Stimulated activated CD8-positive, alpha-beta memory T cell treated with anti-CD3 and anti-CD28 coated beads, Interleukin-7, amount 100 ng/mL, for 1 hour (primary cell): ENCODE measurements around the gene FMN1.
"Not testable (repeated sequence)": the region's sequence is repeated elsewhere in the genome, so short reads cannot be mapped to it uniquely, and the experiment has no call there.

ENCODE experiments used
- DNase-seq, 2 donors: peaks; one replicate each; pipeline ENCODE4 v3.0.0-alpha.2; 2020; ENCODE audit warnings: low read depth in 2 of 2

The FMN1 gene

DNA sequence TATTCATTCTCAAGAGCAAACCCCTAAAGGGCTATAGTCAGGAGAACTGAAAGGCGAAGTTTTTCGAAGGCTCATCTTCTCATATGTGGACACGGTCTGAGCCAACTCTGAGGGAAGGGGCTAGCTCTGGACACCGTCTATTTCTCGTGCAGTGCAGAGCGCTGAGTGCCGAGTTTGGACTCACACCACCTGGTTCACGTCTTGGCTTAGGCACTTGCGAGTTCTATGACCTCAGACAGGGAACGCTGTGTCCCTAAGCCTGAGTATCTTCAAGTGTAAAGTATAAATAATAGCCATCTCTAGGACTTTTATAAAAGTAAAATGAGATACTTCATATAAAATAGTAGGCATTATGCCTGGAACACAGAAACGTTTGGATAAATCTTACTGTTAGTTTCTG, 223.7 kb downstream of the FMN1 start:
- DNase-seq: no peak

DNA sequence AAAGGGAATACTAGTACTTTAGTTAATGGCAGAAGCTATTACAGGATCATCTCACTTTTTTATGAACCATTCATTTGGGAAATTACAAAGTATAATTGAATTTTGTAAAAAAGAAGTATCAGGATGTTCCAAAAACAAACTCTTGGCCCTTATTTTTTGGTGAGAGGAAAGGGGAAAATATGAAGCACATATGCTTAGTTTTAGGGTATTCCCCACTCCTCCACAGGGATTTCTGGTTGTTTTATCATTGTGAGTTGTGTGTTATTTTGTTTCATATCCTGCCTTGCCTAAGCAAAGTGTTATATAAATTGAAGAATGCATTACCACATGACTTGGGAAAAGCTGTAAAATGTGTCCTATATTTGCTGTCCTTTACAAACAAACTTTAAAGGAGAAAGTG, 227.0 kb downstream of the FMN1 start:
- no peak for DNase-seq

DNA sequence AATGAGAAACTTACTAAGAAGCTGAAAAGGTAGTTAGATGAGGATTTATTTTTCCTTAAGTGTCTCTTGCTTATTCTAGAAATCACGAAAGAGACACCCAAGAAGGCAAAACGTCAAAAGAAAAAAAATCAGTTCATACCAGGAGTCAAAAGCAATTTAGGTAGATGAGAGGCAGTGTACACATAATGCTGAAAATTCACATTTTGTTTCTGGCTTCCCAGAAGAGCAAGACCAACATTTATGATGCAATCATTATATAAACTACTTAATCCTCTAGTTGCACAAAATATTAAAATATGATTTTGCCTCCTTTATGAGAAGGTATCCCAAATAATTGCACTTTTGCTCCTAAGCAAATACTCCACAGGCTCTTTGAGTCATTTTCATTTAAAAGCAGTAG, 228.0 kb downstream of the FMN1 start:
- no peak for DNase-seq

DNA sequence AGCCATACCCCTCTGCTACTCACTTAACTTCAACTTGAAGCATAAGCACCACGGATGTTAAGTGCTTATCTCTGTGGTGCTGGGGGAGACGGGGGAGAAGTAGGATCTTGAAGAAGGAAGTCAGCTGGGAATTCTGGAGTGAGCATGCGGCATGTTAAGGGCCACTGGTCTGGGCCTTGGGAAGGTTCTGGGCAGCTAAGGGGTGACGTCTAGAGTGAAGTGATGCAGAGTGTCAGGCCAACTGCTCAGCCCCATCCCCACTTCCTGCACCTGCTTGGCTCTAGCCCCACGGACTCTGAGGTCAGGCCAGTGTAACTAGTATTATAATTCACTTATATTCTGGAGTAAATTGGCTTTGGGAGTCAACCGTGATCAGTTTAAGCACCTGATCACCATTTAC, 228.6 kb downstream of the FMN1 start:
- DNase-seq: no peak

DNA sequence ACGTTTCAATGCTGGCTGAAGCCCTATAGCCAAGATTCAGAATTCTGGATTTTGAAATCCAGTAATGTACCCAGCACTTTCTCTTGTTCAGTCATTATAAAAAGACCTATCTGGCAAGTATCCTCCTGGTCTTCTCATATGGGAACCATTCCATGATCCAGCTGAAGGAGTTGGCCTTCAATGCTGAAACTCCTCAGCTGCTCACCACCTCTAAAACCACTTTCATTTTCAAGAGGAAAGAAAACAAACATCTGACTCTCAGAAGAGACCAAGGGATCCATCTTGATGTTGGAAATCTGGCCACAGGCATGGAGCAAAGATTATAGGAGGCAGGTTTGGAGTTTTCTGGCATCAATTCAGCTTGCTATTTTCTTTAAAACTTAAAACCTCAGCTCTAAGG, 235.4 kb downstream of the FMN1 start:
- DNase-seq: no peak

DNA sequence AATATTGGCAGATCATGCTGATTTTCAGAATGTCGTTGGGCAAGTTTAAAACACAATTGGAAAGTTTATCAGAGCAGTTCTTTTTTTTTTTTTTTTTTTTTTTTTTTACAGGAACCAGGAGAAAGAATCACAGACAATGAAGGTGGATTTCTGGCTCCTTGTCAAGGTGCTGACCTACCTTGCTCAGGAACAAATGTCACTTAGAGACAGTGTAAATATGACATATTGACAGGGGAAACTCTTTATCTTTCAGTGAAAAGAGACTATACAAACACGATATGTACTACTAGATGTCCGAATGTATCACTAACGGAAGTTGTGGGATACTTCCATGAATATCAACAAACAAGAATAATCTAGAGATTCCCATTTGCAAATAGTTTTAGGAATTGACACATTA, 237.3 kb downstream of the FMN1 start:
- no peak for DNase-seq

DNA sequence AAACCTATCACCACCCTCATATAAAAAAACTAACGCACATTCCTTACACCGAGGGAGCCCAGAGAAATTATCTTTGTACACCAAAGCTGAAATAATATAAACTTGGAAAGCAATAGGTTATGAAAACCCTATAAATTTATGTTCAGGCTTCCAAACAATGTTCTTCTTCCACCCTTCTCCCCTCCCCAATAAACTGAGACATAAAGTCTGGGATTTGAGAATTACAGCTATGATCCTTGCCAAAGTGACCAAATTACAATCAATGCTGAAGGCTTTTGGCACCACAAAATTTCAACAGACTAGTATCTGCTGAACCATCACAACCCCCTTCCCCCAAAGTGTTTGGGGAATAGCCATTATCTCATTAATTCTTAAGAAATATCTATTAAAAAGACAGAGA, 237.8 kb downstream of the FMN1 start:
- no peak for DNase-seq

DNA sequence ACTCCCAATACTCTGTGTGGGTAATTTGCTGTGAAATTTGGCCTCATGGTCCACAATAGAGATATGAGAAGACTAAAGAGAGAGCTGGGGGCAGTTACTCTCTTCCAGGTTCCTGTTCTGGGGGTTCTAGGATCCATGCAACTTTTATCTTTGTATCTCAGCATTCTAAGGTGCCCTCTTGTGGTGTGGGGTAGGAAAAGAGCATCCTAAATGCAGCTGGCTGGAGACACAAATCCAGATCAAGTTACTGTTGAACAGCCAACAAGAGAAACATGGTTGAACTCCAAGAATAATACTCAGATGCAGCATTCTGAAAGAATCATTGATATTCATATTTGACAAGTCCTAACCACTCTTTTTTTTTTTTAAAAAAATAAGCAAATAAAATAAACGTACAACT, 238.5 kb downstream of the FMN1 start:
- no peak for DNase-seq

DNA sequence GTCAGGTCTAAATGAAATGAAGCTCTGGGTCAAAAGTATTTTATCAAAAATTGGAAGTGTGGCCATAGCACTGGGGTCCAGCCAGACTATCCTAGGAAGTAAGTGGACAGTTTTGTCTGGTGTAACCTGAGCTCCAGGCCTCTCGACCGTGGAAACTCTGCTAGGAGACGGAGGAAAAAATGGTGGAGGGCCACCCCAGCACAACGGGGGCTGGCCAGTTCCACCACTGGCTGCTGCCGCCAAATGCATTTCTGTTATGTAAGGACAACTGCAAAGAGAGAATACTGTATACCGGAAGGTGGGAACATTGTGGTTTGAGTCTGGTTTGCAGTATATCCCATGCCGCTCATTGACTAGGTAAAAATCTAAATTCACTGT, 241.0 kb downstream of the FMN1 start:
- DNase-seq: no peak

DNA sequence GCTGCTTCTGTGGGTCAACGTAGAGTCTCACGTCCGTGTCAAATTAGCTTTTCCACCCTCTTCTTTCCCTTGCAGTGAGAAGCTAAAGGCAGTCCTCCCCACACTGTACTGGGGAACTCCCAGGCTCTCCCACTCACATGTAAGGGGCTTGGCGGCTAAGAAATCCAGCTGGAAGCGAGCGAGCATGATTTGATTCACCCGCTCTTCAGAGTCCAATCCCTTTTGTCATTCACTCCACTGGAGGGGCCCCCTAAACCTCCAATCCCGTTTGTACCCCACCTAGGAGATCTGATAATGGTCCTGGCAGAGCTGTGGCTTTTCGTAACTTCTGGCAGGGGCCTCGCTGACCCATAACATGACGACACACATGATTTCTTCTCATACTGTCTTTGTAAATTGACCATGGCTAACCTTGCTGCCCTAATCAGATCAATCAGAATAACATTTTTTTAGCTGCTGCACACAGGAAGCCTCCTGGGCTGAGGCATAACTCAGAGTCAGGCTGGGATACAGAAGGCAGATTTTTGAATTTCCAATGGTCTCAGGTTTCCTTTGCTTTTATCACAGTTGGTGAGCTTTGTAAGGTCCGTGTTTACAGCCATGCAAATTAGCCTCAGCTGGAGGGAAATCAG, 241.5 kb downstream of the FMN1 start:
- DNase-seq: no peak

DNA sequence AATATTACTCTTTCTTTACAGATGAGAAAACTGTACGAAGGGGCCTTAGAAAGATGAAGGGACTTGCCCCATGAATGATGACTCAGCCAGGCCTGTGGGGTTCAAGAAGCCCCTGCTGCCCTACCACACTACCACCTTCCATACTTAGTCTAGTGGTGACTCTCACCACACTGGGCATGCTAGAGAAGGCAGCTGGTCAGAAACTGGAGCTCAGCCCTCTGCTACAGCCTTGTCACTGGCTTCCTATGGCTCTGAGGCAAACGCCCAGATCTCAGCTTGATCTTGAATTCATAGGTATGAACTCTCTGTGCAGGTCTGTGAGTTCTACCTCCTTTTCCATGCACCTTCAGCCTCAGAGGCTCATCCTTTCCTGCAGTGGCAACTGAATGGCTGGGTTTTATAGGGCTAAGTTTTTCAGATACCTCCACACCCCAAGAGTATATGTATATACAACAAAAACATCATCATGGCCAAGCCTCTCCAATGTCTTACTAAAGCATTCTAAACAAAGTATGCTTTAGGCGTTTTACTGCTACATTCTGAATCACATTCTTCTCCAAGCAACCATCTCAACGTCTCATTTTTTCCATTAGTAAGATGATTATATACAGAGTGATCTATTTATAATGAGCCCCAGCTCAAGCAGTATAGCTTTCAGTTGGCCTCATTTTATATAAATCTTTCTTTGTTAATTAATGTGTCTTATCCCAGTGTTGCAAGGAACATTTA, 242.6 kb downstream of the FMN1 start:
- DNase-seq: no peak

DNA sequence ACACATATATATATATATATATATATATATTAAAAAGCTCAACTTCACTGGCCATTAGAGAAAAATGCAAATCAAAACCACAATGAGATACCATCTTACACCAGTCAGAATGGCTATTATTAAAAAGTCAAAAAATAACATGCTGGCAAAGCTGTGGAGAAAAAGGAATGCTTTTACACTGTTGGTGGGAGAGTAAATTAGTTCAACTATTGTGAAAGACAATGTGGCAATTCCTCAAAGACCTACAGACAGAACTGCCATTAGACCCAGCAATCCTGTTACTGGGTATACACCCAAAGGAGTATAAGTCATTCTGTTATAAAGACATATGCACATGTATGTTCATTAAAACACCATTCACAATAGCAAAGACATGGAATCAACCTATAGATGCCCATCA, 244.5 kb downstream of the FMN1 start:
- DNase-seq: not testable (repeated sequence)

DNA sequence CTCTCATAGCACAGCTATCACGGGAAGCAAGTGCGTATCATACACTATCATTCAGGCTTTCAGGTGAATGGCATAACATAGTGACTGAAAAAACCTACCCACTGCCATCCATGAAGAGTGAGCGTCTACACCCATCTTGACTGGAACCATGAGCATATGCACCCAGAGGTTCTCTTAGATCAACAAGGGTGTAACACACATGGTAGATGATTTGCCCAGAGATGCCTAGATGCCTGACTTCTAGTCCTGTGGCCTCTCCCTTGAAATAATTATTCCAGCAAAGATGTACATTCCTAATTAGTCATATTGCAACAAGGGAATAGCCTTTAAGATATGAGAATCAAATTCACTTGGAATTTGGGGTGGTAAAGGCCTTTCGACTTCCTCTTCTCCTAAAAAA, 248.3 kb downstream of the FMN1 start:
- DNase-seq: no peak

DNA sequence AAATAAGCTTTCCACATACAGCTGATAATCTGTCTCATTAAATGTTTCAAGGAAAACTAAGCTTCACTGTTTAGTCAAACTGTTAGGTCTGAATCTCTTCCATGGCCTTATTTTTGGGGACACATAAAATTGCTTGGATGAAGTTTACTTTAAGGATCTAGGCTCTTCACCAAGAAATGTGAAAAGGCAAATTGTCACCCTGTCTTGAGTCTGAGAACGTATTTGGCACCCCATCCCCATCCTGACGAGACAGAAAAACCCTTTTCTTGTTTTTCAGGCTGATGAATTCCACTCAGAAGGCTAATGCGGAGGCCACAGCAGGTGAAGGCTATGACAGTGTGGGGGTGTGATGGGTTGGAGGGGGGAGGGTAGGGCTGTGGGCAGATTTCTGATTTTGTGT, 250.1 kb downstream of the FMN1 start:
- no peak for DNase-seq

DNA sequence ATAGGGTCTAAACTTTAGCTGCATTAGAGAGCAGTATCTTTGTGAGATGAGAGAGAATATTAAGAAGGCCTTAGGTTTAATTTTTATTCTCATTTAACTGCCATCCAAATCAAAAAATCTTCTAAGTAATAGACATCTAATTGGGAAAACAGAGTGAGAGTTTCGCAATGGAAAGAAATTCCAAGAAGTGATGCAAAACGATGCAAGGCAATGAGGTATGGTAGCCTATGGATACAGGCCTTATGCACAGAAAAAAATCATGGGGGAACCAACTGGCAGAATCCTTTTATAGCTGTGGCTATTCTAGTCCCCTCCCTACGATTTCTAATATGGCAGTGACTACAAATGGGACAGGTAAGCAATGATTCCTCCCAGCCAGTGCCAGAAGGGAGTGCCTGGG, 250.8 kb downstream of the FMN1 start:
- no peak for DNase-seq

DNA sequence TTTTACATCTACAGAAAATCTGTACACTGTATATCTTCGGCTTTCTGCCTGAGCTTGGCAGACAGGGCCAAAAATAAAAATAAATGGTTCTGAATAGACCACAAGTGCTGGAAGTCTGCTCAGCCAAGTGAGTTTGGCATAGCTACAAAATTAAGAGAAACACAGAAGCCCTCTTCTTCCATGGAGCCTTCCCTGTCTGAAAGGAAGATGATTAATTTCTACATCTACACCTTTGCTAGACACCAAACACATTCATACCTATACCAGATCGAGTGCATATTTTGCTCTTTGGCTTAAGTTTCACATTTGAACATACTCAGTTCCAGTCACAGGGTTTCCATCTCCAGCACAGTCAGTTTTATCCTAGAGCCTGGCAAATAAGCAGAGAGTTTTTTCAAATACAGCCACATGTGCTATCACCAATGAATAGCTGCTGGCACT, 252.1 kb downstream of the FMN1 start:
- no peak for DNase-seq

DNA sequence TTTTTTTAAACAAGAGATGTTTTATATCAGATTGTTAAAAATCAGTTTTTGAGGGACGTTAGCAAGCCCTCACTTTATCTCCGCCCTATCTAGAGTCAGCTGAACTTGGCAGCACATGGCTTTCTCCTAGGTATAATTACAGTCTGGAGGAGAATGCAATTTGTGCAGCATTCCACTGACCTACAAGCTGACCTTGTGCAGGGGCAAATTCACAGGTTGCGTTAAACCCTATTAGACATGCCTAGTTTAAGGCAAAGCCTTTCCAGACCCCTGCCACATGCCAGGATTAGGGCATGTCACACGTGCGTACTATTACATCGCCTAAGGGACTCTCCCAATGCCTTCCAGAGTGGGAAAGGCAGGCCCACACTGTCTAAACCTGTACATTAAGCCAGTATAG, 252.7 kb downstream of the FMN1 start:
- no peak for DNase-seq

DNA sequence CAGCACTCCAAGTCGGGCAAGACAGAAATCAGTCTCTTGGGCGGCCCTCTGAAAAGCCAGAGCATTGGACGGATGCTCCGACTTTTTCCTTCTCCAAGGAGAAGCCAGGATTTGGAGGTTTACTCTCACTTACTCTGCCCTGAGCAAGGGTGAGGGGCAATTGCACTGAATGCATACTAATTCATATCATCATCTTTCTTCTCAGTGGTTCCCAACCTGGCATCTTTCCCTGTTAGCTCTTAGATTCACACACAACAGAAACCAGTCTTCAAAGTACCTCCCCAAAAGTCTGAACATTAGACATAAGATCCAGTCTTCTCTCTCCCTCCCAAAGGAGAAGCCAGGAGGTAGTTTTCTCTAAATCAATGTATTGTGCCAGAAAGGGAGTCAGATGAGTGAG, 257.5 kb downstream of the FMN1 start:
- DNase-seq: no peak

DNA sequence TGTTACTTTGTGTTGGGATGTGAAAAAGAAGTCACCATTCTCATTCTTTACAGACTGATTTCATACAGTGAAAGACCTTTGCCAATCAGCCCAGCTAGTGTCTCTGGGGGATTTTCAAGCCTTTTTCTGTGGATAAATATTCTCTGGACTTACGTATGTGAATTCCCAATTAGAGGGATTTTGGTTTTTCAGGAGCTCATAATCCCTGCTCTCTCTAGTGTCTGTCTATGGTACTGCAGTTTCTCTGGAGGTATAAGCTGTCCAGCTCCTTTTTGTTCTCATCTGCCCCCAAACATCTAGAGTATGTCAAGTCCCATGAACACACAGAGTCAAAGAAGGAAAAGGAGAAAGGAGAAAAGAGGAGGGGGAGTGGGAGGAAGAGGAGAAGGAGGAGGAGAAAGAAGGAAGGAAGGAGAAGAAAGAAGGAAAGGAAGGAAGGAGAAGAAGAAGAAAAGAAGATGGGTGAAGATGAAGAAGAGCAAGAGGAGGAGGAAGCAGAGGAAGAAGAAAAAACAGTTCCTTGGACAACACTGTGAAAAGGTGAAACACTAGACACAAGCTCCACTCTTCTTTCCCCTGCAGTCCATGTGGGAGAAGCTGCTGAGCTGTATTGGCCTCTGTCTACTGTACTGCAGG, 258.1 kb downstream of the FMN1 start:
- DNase-seq: no peak

DNA sequence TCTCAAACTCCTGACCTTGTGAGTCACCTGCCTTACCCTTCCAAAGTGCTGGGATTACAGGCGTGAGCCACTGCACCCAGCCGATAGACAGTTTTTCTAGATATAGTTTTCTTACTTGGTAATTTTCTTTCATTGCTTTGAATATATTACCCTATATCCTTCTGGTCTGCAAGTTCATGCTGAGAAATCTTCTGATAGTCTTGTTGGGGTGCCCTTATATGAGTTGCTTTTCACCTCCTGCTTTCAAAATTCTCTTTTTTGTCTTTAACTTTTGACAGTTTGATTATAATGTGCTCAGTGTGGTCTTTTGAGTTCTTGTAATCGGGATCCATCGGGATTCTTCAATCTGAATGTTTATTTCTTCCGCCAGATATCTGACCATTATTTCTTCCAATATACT, 259.4 kb downstream of the FMN1 start:
- DNase-seq: no peak

DNA sequence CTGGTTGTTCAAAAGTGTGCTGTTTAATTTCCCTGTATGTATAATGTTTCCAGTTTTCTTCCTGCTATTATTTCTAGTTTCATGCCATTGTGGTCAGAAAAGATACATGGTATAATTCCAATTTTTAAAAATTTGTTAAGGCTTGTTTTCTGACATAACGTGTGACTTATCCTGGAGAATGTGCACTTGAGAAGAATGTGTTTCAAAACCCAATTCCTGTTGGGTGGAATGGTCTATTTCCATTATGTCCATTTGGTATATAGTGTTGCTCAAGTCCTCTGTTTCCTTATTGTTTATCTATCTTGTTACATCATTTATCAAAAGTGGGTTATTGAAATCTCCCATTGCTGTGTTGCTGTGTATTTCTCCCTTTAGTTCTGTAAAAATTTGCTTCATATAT, 261.3 kb downstream of the FMN1 start:
- no peak for DNase-seq

DNA sequence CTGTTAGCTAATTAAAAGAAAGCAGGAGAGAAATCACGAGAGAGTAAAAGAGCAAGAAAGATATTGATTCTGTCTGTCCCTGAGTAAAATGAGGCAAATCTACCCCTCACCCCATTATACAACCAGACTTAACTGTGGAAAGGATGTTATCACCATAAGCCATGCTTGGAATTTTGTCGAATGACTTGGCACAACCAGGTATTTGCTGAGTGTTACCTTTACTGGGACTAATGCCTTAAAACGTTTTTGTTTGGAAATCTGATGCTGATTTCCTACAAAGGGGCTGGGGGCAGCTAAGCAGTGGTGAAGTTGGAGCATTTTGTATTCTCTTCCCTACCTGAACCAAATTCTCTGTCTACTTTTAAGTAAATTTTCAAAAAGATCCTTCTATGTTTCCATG, 265.6 kb downstream of the FMN1 start:
- no peak for DNase-seq

DNA sequence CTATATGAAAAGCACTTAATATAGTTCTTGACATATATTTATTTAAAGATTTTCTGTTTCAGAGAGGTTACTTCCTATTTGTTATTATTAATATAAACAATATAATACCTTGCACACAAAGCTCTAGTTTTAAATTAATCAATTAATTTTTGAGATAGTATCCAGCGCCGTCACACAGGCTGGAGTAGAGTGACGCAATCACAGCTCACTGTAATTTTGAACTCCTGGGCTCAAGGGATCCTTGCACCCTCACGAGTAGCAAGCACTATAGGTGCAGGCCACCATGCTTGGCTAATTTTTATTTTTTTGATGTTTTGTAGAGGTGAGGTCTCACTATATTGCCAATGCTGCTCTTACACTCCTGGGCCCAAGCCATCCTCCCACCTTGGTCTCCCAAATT, 267.4 kb downstream of the FMN1 start:
- DNase-seq: no peak
